ENCODE results near the gene GFPT1. TPM values are rescaled to one million over a fixed set of nuclear protein-coding genes. Genes with fewer than 3 reads are reported as not detected.

Gene GFPT1
- total RNA-seq, 1 experiment from 2014 or later = 20.7 TPM

- Histone ChIP-seq H3K79me2 (ENCODE audit: low read length) (no peaks in the 10 kb centered on the region), H2AFZ (ENCODE audit: low read length) (peak overlapping the region; percentile 96), H3K9me3 (ENCODE audit: low read length) (no peaks in the 10 kb centered on the region), H4K20me1 (ENCODE audit: low read length) (no peaks in the 10 kb centered on the region), H3K27me3 (ENCODE audit: low read length) (no peaks in the 10 kb centered on the region), H3K9ac (ENCODE audit: low read length) (no peak overlapping the region), H3K4me3 (ENCODE audit: low read length) (peak overlapping the region; percentile 78), H3K4me2 (ENCODE audit: low read length) (peak overlapping the region; percentile 97), H3K9me2 (replicated peaks; ENCODE audit: low read length) (no peaks in the 10 kb centered on the region), H3F3A (ENCODE audit: low read length, unreplicated experiment) (no peaks in the 10 kb centered on the region), H3K36me3 (ENCODE audit: low read depth, low read length) (no peaks in the 10 kb centered on the region), H3K27ac (ENCODE audit: low read length) (no peak overlapping the region), H3K4me1 (ENCODE audit: insufficient read depth, low read length) (peaks cover 17% of the 10 kb centered on the region)
- no peak for DNase-seq
- no TSS peak for BruUV-seq (replicated peaks)
- TF ChIP-seq, protein P1, sequence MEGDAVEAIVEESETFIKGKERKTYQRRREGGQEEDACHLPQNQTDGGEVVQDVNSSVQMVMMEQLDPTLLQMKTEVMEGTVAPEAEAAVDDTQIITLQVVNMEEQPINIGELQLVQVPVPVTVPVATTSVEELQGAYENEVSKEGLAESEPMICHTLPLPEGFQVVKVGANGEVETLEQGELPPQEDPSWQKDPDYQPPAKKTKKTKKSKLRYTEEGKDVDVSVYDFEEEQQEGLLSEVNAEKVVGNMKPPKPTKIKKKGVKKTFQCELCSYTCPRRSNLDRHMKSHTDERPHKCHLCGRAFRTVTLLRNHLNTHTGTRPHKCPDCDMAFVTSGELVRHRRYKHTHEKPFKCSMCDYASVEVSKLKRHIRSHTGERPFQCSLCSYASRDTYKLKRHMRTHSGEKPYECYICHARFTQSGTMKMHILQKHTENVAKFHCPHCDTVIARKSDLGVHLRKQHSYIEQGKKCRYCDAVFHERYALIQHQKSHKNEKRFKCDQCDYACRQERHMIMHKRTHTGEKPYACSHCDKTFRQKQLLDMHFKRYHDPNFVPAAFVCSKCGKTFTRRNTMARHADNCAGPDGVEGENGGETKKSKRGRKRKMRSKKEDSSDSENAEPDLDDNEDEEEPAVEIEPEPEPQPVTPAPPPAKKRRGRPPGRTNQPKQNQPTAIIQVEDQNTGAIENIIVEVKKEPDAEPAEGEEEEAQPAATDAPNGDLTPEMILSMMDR (conservative IDR thresholded peaks at IDR 0.05; ENCODE audit: low read depth, low read length) = peak; percentile 3; the same call in 1 of the 2 replicates
- TF ChIP-seq EZH2 (IDR thresholded peaks at IDR 0.05; ENCODE audit: low read length, unreplicated experiment) = no peak
- ATAC-seq = no peak
- intact Hi-C loops (cut with micrococcal nuclease) = loop anchor here (1.0 to 2.0 kb wide), 4 partner anchors 169 to 365 kb away; partner anchors contain the start of gene ANTXR1
- POLR2A ChIA-PET (ENCODE audit: unreplicated experiment) = no interaction called here
- CTCF ChIA-PET = interaction anchor here (0.6 to 1.6 kb wide), 3 partner anchors 225 to 364 kb away, joined by 3 to 6 read pairs (median 3); no protein-coding TSS in a partner anchor
Measured at GRCh38 chr2:69307579-69308064, 79.4 kb downstream of the GFPT1 start.

GRCh38 chr2:69306822-69307578 is 80.0 kb downstream of the GFPT1 start:
- TF ChIP-seq, protein P1 (conservative IDR thresholded peaks at IDR 0.05; ENCODE audit: low read depth, low read length) = peak; percentile 88
- no peak for TF ChIP-seq EZH2 (IDR thresholded peaks at IDR 0.05; ENCODE audit: low read length, unreplicated experiment)
- no peak for TF ChIP-seq EZH2phosphoT487 (IDR thresholded peaks at IDR 0.05; ENCODE audit: borderline replicate concordance, low read length)
- no TSS peak for BruUV-seq (replicated peaks)
- ATAC-seq = peak; percentile 78

More at GRCh38 chr2:69306822-69307578, 80.0 kb downstream of the GFPT1 start:
- H3K79me2 ChIP-seq (ENCODE audit: low read length) = no peaks in the 10 kb centered on the region
- peaks cover 17% of the 10 kb centered on the region for H3K4me1 ChIP-seq (ENCODE audit: insufficient read depth, low read length)
- no peaks in the 10 kb centered on the region for H3F3A ChIP-seq (ENCODE audit: low read length, unreplicated experiment)
- intact Hi-C loops (cut with micrococcal nuclease) = loop anchor here (1.0 to 2.0 kb wide), 4 partner anchors 168 to 364 kb away; partner anchors contain the start of gene ANTXR1
- peak overlapping the region; percentile 97 for H3K4me2 ChIP-seq (ENCODE audit: low read length)
- peak overlapping the region; percentile 78 for H3K4me3 ChIP-seq (ENCODE audit: low read length)
- H3K27ac ChIP-seq (ENCODE audit: low read length) = no peak overlapping the region
- ChIA-PET CTCF (interaction anchor here (0.5 to 1.6 kb wide), 4 partner anchors 224 to 364 kb away, joined by 3 to 5 read pairs (median 3); no protein-coding TSS in a partner anchor), POLR2A (ENCODE audit: unreplicated experiment) (no interaction called here)
- peak overlapping the region; percentile 96 for H2AFZ ChIP-seq (ENCODE audit: low read length)
- DNase-seq = peak; percentile 78
- peak overlapping the region; percentile 53 for H3K9ac ChIP-seq (ENCODE audit: low read length)
- no peaks in the 10 kb centered on the region for H3K36me3 ChIP-seq (ENCODE audit: low read depth, low read length)
- H3K9me2 ChIP-seq (replicated peaks; ENCODE audit: low read length) = no peaks in the 10 kb centered on the region
- H3K9me3 ChIP-seq (ENCODE audit: low read length) = no peaks in the 10 kb centered on the region
- H4K20me1 ChIP-seq (ENCODE audit: low read length) = no peaks in the 10 kb centered on the region
- no peaks in the 10 kb centered on the region for H3K27me3 ChIP-seq (ENCODE audit: low read length)
